HG02973 (cell line): ENCODE results near the gene SNRPD2.
"Not testable (repeated sequence)": the region's sequence is repeated elsewhere in the genome, so short reads cannot be mapped to it uniquely, and the experiment has no call there.

ENCODE experiments used
- ATAC-seq: cut with Tn5 transposase; IDR thresholded peaks from one replicate; pipeline ENCODE4 v1.9.1; 2021; ENCODE audit warnings: moderate library complexity; ENCODE audit not compliant: unreplicated experiment

Gene SNRPD2

GRCh38 chr19:45691516-45692186 is at the start of gene SNRPD2:
Gene SNRPD2 (minus strand): TSS chr19:45691953. CDS start chr19:45691888, 65 bp downstream.
- ATAC-seq, result peak; percentile 37

DNA sequence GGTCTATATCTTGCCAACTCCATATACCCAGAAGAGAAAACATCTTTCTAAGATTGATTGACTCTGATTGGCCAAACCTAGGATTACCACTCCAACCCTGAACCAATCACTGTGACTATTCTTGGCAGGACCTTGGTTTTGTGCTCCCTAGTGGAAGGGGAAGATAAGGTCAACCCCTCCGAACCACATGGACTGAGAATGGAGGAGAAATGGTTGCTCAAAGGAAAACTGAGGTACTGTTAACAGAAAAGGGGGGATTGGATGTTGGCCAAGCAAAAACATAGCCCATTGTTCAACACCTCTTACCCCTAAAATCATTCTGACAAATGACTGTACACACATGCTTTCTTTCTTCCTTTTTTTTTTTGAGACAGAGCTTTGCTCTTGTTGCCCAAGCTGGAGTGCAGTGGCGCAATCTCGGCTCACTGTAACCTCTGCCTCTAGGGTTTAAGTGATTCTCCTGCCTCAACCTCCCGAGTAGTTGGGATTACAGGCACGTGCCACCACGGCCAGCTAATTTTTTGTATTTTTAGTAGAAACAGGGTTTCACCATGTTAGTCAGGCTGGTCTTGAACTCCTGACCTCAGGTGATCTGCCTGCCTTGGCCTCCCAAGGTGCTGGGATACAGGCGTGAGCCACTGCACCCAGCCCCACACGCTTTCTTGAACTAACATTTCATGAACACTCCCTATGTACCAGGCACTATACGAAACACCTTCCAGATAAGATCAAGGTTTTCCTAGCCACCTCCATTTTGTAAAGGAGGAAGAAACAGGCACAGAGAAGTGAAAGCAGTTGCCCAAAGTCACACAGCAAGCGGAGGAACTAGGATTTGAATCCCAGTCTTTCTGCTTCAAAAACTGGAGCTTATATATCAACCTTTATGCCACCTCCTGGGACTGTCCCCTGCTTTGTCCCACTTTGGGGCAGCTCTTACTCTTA is 48.0 kb upstream of the SNRPD2 start:
- no peak for ATAC-seq

- no peak for ATAC-seq
Measured at GRCh38 chr19:45733160-45733810, 41.5 kb upstream of the SNRPD2 start, which contains the start of gene MEIOSIN. Gene MEIOSIN (plus strand): TSS chr19:45733439. CDS start chr19:45735377, 1,938 bp downstream.

- peak; percentile 90 for ATAC-seq
Measured at GRCh38 chr19:45730368-45731288, 38.9 kb upstream of the SNRPD2 start, which contains the start of gene FBXO46. Gene FBXO46 (minus strand): TSS chr19:45730896. CDS start chr19:45713495, 17,401 bp downstream.

DNA sequence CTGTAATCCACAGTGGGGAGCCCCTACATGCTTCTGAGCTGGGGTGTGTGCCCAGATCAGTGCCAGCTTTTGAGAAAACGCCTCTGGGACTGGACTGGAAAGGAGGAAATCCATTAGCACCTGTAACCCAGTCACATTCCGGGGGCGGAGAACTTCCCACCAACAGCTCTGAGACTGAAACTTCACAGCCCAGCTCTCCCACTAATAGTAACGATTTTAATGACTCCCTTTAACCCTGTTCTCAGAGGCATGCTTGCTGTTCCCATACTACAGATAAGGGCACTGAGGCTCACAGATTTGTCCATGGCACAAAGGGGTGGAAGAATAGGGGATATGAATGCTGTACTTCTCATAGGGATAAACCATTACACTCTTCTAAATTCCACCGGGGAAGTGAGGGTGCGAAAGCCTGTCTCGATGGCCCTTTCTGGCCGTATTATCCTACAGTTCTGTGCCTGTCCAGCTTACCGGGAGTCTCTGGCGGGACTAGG is 38.1 kb upstream of the SNRPD2 start:
- ATAC-seq, result no peak

DNA sequence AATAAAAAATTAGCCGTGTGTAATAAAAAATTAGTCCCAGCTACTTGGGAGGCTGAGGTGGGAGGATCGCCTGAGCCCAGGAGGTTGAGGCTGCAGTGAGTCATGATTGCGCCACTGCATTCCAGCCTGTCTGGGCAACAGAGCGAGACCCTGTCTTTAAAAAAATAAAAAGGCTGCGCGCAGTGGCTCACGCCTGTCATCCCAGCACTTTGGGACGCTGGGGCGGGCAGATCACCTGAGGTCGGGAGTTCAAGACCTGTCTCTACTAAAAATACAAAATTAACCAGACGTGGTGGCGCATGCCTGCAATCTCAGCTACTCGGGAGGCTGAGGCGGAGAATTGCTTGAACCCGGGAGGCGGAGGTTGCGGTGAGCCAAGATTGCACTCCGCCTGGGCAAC is 36.9 kb upstream of the SNRPD2 start:
- not testable (repeated sequence) for ATAC-seq

- not testable (repeated sequence) for ATAC-seq
Measured at GRCh38 chr19:45720065-45720464, 28.3 kb upstream of the SNRPD2 start.

GRCh38 chr19:45717983-45718650 is 26.4 kb upstream of the SNRPD2 start:
- no peak for ATAC-seq

- peak; percentile 85 for ATAC-seq
Measured at GRCh38 chr19:45717131-45717982, 25.6 kb upstream of the SNRPD2 start.

DNA sequence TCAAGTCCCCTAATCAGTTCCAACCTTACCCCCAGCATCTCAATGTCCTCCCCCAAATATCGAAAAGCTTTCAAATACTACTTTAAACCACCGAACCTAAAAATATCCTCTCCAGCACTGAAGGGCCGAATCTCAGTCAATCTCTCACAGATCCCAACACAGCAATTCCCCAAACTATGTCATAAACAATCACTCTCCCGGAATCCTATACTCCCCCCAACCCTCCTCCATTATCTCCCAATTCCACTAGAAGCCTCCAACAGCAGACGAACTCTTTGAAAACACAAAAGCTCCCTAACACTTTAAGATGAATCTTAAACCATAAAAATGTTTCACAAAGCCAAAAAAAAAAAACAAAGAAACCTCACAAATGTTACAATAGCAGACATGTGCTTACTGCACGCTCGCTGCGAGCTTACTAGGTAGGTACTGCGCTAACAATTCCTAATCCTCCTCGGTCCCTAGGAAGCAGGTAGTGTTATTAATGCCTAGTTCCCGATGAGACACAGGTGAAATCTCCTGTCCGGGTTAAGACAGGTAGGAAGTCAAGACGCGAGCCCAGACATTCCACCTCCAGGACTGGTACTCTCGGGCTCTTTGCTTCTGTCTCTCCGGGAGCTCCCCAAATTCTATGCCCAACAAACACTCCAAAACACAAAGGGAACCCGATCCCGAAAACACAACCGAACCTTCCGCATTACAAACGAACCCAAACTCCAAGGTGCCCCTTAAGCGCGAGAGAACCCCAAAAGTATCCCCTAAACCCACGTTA is 24.8 kb upstream of the SNRPD2 start:
- ATAC-seq, result no peak

GRCh38 chr19:45715139-45715538 is 23.4 kb upstream of the SNRPD2 start:
- no peak for ATAC-seq

- ATAC-seq, result no peak
Measured at GRCh38 chr19:45713141-45713540, 21.4 kb upstream of the SNRPD2 start.

GRCh38 chr19:45712699-45713067 is 20.9 kb upstream of the SNRPD2 start:
- no peak for ATAC-seq

- no peak for ATAC-seq
Measured at GRCh38 chr19:45711851-45712698, 20.3 kb upstream of the SNRPD2 start.

DNA sequence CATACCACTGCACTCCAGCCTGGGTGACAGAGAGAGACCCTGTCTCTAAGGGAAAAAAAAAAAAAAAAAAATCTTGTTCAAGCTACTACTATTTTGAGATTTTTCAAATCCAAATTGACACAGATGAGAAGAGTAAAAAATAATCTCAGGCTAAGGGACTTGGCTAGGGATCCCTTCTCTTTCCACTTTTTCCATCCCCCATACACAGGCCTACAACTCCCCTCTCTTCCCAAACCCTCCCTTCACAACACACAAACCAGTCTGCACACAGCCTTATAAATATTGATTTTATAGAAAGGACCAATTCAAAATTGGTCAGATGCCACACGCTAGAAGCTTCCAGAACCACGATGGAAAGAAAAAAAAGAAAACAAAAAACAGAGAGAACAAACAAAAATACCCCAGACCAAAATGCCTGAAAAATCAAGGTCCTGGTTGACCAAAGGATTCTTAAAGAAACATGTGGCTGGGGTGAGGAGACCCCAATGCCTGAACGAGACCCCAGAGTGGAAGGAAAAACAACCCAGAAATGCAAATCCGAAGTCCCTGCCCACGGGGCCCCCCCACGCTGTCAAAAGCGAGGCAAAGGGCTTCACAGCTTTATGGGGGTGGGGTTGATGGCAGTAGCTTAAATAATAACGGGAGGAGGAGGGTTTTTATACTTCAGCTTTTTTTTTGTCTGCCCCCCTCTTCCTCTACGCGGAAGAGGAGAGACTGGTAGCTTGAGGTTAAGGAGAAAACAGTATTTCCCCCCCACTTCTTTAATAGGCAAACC is 18.8 kb upstream of the SNRPD2 start:
- ATAC-seq, result no peak

- no peak for ATAC-seq
Measured at GRCh38 chr19:45705710-45706415, 14.1 kb upstream of the SNRPD2 start.
